AG09319 (cell line): Measurements from ENCODE around the gene CSNK2A1.

Source experiments
- DNase-seq: peaks from one replicate; pipeline ENCODE4 v3.0.0-alpha.2; 2010; ENCODE audit warnings: low read depth; ENCODE audit errors: extremely low read depth
- CTCF ChIP-seq: IDR thresholded peaks from 2 replicates; pipeline ENCODE4 v1.5.1; 2011; ENCODE audit warnings: low read depth, mild to moderate bottlenecking, inconsistent platforms, low read length, moderate library complexity

CSNK2A1 gene

GRCh38 chr20:563187-563586, 19.6 kb upstream of the CSNK2A1 start:
- no peak for TF ChIP-seq CTCF
- no peak for DNase-seq

GRCh38 chr20:562232-562897, 18.8 kb upstream of the CSNK2A1 start:
- DNase-seq, result no peak
- TF ChIP-seq CTCF, result no peak

- DNase-seq, result peak; percentile 32
These were observed 18.0 kb upstream of the CSNK2A1 start for GRCh38 chr20:561437-562231.

GRCh38 chr20:560680-561079, 17.1 kb upstream of the CSNK2A1 start:
- no peak; the same call in 1 of the 2 replicates for TF ChIP-seq CTCF
- DNase-seq, result no peak

More at GRCh38 chr20:561437-562231, 18.0 kb upstream of the CSNK2A1 start:
- peak; percentile 100 for TF ChIP-seq CTCF

GRCh38 chr20:558117-558516, 14.5 kb upstream of the CSNK2A1 start:
- no peak for TF ChIP-seq CTCF
- no peak for DNase-seq

- no peak for DNase-seq
- no peak for TF ChIP-seq CTCF
These were observed 13.4 kb upstream of the CSNK2A1 start for GRCh38 chr20:556984-557383.

GRCh38 chr20:555976-556385, 12.4 kb upstream of the CSNK2A1 start:
- DNase-seq, result no peak
- TF ChIP-seq CTCF, result no peak
